Pulmonary artery endothelial cell (primary cell): ENCODE results near the gene RIMBP2. TPM values are rescaled to one million over a fixed set of nuclear protein-coding genes. Genes with fewer than 3 reads are reported as not detected.

Experiments used
- DNase-seq: peaks from one replicate; pipeline ENCODE4 v3.0.0-alpha.2; 2011; ENCODE audit warnings: low read depth, low spot score
- total RNA-seq: library from RNA; depleted of rRNA; stranded (reverse); fragments of >200 nt; gene quantifications from 2 replicates; pipeline ENCODE4 v1.2.3, GENCODE V29; 2014

Gene RIMBP2
- total RNA-seq, 1 donor from 2014 or later: not detected

GRCh38 chr12:130451001-130451930, 264.8 kb downstream of the RIMBP2 start:
- DNase-seq: no peak

- DNase-seq: no peak
These were observed 266.8 kb downstream of the RIMBP2 start for GRCh38 chr12:130449291-130449690.

- no peak for DNase-seq
These were observed 267.9 kb downstream of the RIMBP2 start for GRCh38 chr12:130448044-130448821.

- no peak for DNase-seq
These were observed 268.5 kb downstream of the RIMBP2 start for GRCh38 chr12:130447655-130447965.

GRCh38 chr12:130446846-130447654, 269.0 kb downstream of the RIMBP2 start:
- DNase-seq: no peak

GRCh38 chr12:130444986-130445385, 271.1 kb downstream of the RIMBP2 start:
- DNase-seq: no peak

GRCh38 chr12:130444061-130444460, 272.0 kb downstream of the RIMBP2 start:
- DNase-seq: no peak

GRCh38 chr12:130441771-130442760, 274.0 kb downstream of the RIMBP2 start:
- no peak for DNase-seq

- no peak for DNase-seq
These were observed 275.6 kb downstream of the RIMBP2 start for GRCh38 chr12:130440411-130441080.

GRCh38 chr12:130439250-130439649, 276.8 kb downstream of the RIMBP2 start:
- DNase-seq: no peak

GRCh38 chr12:130438711-130439110, 277.4 kb downstream of the RIMBP2 start:
- no peak for DNase-seq

- DNase-seq: no peak
These were observed 277.9 kb downstream of the RIMBP2 start for GRCh38 chr12:130438243-130438620.

GRCh38 chr12:130437555-130438242, 278.4 kb downstream of the RIMBP2 start:
- no peak for DNase-seq

GRCh38 chr12:130436741-130437501, 279.2 kb downstream of the RIMBP2 start:
- no peak for DNase-seq

GRCh38 chr12:130435826-130436225, 280.3 kb downstream of the RIMBP2 start:
- DNase-seq: no peak

GRCh38 chr12:130435331-130435730, 280.8 kb downstream of the RIMBP2 start:
- no peak for DNase-seq

GRCh38 chr12:130434560-130434959, 281.5 kb downstream of the RIMBP2 start:
- DNase-seq: no peak

- no peak for DNase-seq
These were observed 282.3 kb downstream of the RIMBP2 start for GRCh38 chr12:130433834-130434233.

- DNase-seq: no peak
These were observed 282.7 kb downstream of the RIMBP2 start for GRCh38 chr12:130433411-130433810.
